GM13977 (cell line): ENCODE data around the gene ZFAND2B.

Experiments used
- DNase-seq: peaks from one replicate; pipeline ENCODE4 v3.0.0; 2012; ENCODE audit warnings: low spot score
- CTCF ChIP-seq: IDR thresholded peaks from 2 replicates; pipeline ENCODE4 v1.5.1; 2012; ENCODE audit warnings: mild to moderate bottlenecking, control low read depth; ENCODE audit not compliant: insufficient read depth; ENCODE audit errors: extremely low read depth, missing control alignments
- in situ Hi-C: fragments of 300-500 bp; cut with MboI; formaldehyde crosslinking; loops from one replicate; pipeline ENCODE4 v1.12.0; 2022; ENCODE audit warnings: low sequenced_read_pairs, low pct_unique_long_range_greater_than_20kb, mixed read lengths, inconsistent platforms; ENCODE audit not compliant: unreplicated experiment

ZFAND2B gene

GRCh38 chr2:219161097-219161496, 45.5 kb upstream of the ZFAND2B start:
- in situ Hi-C loops, result no loop called here
- TF ChIP-seq CTCF, result no peak
- DNase-seq, result no peak

- DNase-seq, result no peak
- no peak for TF ChIP-seq CTCF
- in situ Hi-C loops, result no loop called here
These were observed 43.4 kb upstream of the ZFAND2B start for GRCh38 chr2:219163156-219163555.

- TF ChIP-seq CTCF, result no peak
- DNase-seq, result no peak
- in situ Hi-C loops, result no loop called here
These were observed 41.3 kb upstream of the ZFAND2B start for GRCh38 chr2:219165058-219165911.

GRCh38 chr2:219167997-219168396, 38.6 kb upstream of the ZFAND2B start:
- no peak for TF ChIP-seq CTCF
- in situ Hi-C loops, result no loop called here
- no peak for DNase-seq

- no peak for TF ChIP-seq CTCF
- no peak for DNase-seq
- in situ Hi-C loops, result no loop called here
These were observed 38.1 kb upstream of the ZFAND2B start for GRCh38 chr2:219168526-219168925.

- no peak for TF ChIP-seq CTCF
- in situ Hi-C loops, result no loop called here
- DNase-seq, result no peak
These were observed 37.6 kb upstream of the ZFAND2B start for GRCh38 chr2:219168932-219169331.
